BJ (cell line): Measurements from ENCODE around the gene TMEM271. TPM values are rescaled to one million over a fixed set of nuclear protein-coding genes. Genes with fewer than 3 reads are reported as not detected.

Source experiments
- CTCF ChIA-PET: fragments of 350-600 bp; formaldehyde crosslinking; extraction: SDS; loops from one replicate; lab custom pipeline; 2021; ENCODE audit warnings: antibody characterized with exemption, inconsistent platforms; lab: Yijun Ruan, JAX
- POLR2A ChIA-PET: fragments of 300-600 bp; sonication (Branson Sonifier 250); formaldehyde crosslinking; extraction: SDS; loops from one replicate; lab custom pipeline; 2021; ENCODE audit warnings: antibody characterized with exemption; lab: Charles Lee
- DNase-seq: peaks from one replicate; pipeline ENCODE4 v3.0.0-alpha.2; 2011; ENCODE audit warnings: low read depth
- H3K27me3 ChIP-seq: 2 replicates; pipeline ENCODE4 v1.6.0; 2011; ENCODE audit warnings: low read length; ENCODE audit not compliant: control insufficient read depth, insufficient read depth
- H3K36me3 ChIP-seq: 2 replicates; pipeline ENCODE4 v1.5.1; 2011; ENCODE audit warnings: low read length; ENCODE audit not compliant: control insufficient read depth, insufficient read depth
- H3K4me3 ChIP-seq: 2 replicates; pipeline ENCODE4 v1.5.1; 2011; ENCODE audit warnings: low read depth, mild to moderate bottlenecking, control low read depth, low read length
- polyA plus RNA-seq: library from polyadenylated mRNA; depleted of rRNA; stranded (reverse); fragments of >200 nt; gene quantifications from 2 replicates; pipeline ENCODE4 v1.2.3, GENCODE V29; 2011; rRNA removed
- TF ChIP-seq, protein P1 (sequence below): IDR thresholded peaks from 2 replicates; pipeline ENCODE4 v1.5.1; 2011; ENCODE audit warnings: low read depth, mild to moderate bottlenecking, control low read depth, inconsistent platforms, low read length, moderate library complexity; ENCODE audit not compliant: insufficient read depth

The TMEM271 gene
- polyA plus RNA-seq, 1 experiment, result not detected

DNA sequence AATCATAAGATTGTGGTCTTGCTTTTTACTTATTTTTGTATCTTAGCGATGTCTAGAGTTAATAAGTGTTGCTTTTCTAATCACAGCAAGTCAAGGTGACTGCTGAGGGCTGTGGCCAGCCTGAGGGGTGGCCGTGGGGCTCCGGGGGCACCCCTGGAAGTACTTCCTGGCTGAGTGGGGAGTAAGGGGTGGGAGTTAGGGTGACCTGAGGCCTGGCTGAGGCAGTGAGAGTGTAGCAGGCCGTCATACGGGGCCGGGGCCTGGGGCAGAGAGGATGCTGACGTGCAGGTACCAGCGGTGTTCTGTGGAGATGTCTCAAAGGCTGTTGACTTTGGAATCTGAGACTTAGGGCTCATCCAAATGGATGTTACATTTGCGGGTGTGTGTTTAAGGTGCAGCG lies 47.8 kb downstream of the TMEM271 start:
- Histone ChIP-seq H3K27me3 (no peaks in the 10 kb centered on the region), H3K36me3 (peaks cover 35% of the 10 kb centered on the region), H3K4me3 (no peak overlapping the region)
- CTCF ChIA-PET, result no interaction called here
- TF ChIP-seq, protein P1, sequence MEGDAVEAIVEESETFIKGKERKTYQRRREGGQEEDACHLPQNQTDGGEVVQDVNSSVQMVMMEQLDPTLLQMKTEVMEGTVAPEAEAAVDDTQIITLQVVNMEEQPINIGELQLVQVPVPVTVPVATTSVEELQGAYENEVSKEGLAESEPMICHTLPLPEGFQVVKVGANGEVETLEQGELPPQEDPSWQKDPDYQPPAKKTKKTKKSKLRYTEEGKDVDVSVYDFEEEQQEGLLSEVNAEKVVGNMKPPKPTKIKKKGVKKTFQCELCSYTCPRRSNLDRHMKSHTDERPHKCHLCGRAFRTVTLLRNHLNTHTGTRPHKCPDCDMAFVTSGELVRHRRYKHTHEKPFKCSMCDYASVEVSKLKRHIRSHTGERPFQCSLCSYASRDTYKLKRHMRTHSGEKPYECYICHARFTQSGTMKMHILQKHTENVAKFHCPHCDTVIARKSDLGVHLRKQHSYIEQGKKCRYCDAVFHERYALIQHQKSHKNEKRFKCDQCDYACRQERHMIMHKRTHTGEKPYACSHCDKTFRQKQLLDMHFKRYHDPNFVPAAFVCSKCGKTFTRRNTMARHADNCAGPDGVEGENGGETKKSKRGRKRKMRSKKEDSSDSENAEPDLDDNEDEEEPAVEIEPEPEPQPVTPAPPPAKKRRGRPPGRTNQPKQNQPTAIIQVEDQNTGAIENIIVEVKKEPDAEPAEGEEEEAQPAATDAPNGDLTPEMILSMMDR, result no peak
- DNase-seq, result no peak
- POLR2A ChIA-PET, result no interaction called here

DNA sequence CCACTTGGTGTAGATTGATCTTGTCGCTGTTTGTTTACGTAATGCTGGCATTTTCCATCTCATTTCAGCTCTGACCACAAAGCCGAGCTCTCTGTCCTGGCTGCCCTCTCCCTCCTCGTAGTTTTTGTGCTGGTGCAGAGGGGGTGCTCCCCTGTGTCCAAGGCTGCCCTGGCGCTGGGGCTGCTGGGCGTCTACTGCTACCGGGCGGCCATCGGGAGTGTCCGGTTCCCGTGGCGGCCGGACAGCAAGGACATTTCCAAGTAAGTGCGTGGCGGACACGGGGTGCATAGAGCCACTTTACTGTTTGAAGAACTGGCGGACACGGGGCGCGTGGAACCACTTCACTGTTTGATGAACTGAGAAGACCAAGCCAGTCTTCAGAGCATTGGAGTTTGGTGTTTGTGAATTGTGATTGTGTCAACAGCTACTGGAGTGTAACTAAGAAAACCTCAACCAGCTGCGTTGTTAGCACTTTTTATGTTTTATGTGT lies 49.1 kb downstream of the TMEM271 start:
- POLR2A ChIA-PET, result no interaction called here
- no peaks in the 10 kb centered on the region for H3K27me3 ChIP-seq
- CTCF ChIA-PET, result no interaction called here
- TF ChIP-seq, protein P1, result no peak
- no peak overlapping the region for H3K4me3 ChIP-seq
- H3K36me3 ChIP-seq, result peaks cover 34% of the 10 kb centered on the region
- DNase-seq, result no peak

DNA sequence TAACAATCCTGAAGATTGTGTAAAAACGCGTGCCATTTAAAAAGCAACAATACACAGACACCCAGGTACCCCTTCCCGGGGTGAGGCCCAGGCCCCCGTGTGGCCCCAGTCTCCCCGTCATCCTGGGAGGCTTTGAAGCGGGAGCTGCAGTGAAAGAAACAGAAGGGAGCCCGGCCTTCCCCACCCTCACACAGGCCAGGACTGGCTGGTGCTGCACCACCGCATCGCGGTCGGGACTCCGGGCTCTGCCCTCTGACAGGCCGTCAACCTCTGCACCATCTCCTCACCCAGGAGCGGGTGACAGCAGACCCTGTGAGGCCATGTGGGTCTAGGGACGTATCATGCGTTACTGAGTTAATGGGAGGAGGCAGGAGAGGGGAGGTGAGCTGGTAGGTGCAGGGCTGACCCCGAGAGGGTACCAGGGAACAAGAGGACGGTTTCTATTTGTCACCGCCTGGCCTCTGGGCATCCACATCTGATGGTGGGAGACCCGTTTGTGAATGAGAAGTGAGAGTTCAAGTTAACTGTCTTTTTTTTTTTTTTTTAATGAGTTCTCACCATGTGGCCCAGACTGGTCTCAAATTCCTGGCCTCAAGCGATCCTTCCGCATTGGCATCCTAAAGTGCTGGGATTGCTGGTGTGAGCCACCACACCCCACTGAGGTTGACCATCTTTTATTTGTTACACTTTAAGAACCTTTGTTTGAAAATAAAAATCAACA lies 49.7 kb downstream of the TMEM271 start:
- ChIA-PET CTCF (no interaction called here), POLR2A (no interaction called here)
- Histone ChIP-seq H3K27me3 (no peaks in the 10 kb centered on the region), H3K36me3 (peaks cover 33% of the 10 kb centered on the region), H3K4me3 (no peak overlapping the region)
- TF ChIP-seq, protein P1, result no peak
- no peak for DNase-seq

DNA sequence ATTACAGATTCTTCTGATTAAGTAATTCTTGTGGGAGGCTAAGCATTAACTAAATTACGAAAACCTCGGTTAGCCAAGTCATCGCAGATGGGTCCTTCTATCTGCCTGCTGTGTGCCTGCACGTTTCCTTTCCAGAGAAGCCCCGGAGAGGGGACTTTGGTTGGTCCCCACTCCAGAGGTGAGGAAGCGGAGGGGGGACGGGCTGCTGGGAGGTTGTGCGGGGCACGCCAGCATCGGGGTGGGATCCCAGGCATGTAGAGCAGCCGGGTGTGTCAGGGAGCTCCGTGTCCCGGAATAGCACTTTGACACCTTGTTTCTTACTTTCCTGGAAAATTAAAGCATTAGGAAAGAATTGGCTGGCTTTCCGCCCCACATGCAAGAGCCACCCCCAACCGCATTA lies 50.4 kb downstream of the TMEM271 start:
- TF ChIP-seq, protein P1, result no peak
- DNase-seq, result no peak
- ChIA-PET POLR2A (no interaction called here), CTCF (no interaction called here)
- H3K36me3 ChIP-seq, result peaks cover 30% of the 10 kb centered on the region
- no peaks in the 10 kb centered on the region for H3K27me3 ChIP-seq
- no peak overlapping the region for H3K4me3 ChIP-seq

DNA sequence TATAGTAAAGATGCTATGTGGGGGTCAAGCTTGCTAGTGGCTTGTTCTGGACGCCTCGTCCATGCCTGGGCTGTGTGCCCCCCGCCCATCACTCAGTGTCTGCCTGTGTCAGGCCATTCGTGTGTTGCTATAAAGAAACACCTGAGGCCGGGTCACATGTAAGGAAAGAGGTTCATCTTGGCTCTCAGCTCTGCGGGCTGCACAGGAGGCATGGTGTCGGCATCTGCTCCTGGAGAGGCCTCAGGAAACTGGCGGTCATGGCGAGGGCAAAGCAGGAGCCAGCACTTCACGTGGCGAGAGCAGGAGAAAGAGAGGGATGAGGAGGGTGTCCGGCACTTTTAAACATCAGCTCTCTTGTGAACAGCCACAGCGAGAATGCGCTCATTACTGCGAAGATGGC lies 51.9 kb downstream of the TMEM271 start:
- TF ChIP-seq, protein P1, result no peak
- peaks cover 33% of the 10 kb centered on the region for H3K36me3 ChIP-seq
- CTCF ChIA-PET, result no interaction called here
- POLR2A ChIA-PET, result no interaction called here
- no peaks in the 10 kb centered on the region for H3K27me3 ChIP-seq
- H3K4me3 ChIP-seq, result no peak overlapping the region
- DNase-seq, result no peak

Other genes starting within 250 kb of the TMEM271 start
- 2.1 and 3.2 TPM in 2 replicates for gene ZNF141, start 238.5 kb downstream of the TMEM271 start, polyA plus RNA-seq
- gene ZNF721, start 77.1 kb downstream of the TMEM271 start, polyA plus RNA-seq, result 5.7 and 8.8 TPM in 2 replicates
- gene PIGG, start 77.1 kb downstream of the TMEM271 start, polyA plus RNA-seq, result 41.0 and 55.9 TPM in 2 replicates
- 0.10 and 0.22 TPM in 2 replicates for gene PDE6B, start 49.3 kb upstream of the TMEM271 start, polyA plus RNA-seq
- gene ATP5ME, start 98.0 kb upstream of the TMEM271 start, polyA plus RNA-seq, result 275 and 330 TPM in 2 replicates
- gene MYL5, start 98.2 kb upstream of the TMEM271 start, polyA plus RNA-seq, result 21.6 and 24.4 TPM in 2 replicates
- gene SLC49A3, start 112.9 kb upstream of the TMEM271 start, polyA plus RNA-seq, result 1.6 and 2.8 TPM in 2 replicates
- 28.3 and 37.6 TPM in 2 replicates for gene PCGF3, start 129.5 kb upstream of the TMEM271 start, polyA plus RNA-seq
- gene CPLX1, start 249.8 kb upstream of the TMEM271 start, polyA plus RNA-seq, result 0.15 TPM in 1 of 2 replicates, not detected in the other